ENCODE results near the gene KCNQ1.

Gene KCNQ1

DNA sequence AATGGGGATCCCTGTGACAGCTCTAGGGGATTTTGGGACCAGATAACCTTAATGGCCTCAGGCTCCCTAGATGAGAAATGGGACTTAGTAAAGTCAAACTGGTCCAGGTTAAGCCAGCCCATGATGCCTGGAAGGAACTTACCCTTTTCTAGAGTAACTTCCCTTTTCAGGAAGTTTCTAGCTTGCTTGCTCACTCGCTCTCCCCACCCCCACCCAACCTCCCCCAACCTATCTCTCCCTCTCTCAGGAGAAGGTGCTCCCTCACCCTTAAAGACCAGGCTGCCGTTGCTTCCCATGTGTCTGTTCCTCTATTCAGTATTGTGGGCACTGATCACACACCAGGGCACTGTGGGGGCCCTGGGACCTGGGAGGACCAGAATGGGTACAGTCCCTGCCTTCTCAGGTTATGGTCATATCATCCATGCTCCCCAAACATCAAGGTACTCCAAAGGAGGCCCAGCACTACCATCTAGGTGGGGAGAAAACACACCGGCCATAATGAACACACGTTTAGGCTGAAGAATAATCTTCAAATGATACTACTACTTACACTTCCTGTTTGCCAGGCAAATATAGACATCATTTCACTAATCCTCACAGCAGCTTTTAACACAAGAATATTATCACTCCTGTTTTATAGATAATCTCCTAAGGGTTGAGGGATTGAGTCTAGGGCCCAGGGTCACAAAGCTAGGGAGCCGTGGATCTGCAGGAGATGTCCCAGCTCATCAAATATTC lies 236.8 kb downstream of the KCNQ1 start (continued):
- TF ChIP-seq, protein P1, sequence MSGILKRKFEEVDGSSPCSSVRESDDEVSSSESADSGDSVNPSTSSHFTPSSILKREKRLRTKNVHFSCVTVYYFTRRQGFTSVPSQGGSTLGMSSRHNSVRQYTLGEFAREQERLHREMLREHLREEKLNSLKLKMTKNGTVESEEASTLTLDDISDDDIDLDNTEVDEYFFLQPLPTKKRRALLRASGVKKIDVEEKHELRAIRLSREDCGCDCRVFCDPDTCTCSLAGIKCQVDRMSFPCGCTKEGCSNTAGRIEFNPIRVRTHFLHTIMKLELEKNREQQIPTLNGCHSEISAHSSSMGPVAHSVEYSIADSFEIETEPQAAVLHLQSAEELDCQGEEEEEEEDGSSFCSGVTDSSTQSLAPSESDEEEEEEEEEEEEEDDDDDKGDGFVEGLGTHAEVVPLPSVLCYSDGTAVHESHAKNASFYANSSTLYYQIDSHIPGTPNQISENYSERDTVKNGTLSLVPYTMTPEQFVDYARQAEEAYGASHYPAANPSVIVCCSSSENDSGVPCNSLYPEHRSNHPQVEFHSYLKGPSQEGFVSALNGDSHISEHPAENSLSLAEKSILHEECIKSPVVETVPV (CRISPR knock-in tag; IDR thresholded peaks at IDR 0.05), result no peak
- TF ChIP-seq GLIS3 (CRISPR knock-in tag; IDR thresholded peaks at IDR 0.05), result no peak
- TF ChIP-seq ZFP30 (CRISPR knock-in tag; IDR thresholded peaks at IDR 0.05), result no peak
- no peak for TF ChIP-seq BACH2 (CRISPR knock-in tag; IDR thresholded peaks at IDR 0.05; ENCODE audit: borderline replicate concordance)
- TF ChIP-seq RARB (CRISPR knock-in tag; IDR thresholded peaks at IDR 0.05), result no peak

DNA sequence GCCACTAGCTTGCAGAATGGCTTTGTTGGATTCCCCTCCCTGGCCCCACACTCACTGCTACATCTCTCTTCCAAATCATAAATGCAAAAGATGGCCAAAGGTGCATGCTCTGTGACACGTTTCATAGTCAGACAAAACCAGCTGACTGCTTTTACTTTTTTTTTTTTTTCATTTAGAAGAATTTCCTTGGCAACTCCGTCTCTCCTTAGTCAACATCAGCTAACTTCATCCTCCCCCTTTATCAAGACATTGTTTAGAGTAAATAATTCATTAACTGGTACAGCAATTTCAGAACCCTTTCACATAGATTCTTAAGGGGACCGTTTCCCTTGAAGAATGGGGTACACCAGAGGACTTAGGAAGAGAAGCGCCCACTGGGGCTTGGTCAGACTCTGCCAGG lies 239.0 kb downstream of the KCNQ1 start:
- TF ChIP-seq ZNF70 (CRISPR knock-in tag; IDR thresholded peaks at IDR 0.05) (no peak), TOX (CRISPR knock-in tag; IDR thresholded peaks at IDR 0.05; ENCODE audit: borderline replicate concordance) (no peak), PPARA (CRISPR knock-in tag; IDR thresholded peaks at IDR 0.05; ENCODE audit: borderline replicate concordance) (no peak), ZFP30 (CRISPR knock-in tag; IDR thresholded peaks at IDR 0.05) (no peak), ESRRG (CRISPR knock-in tag; IDR thresholded peaks at IDR 0.05) (no peak), GLIS3 (CRISPR knock-in tag; IDR thresholded peaks at IDR 0.05) (no peak), SNAI2 (CRISPR knock-in tag; IDR thresholded peaks at IDR 0.05) (no peak), OSR1 (CRISPR knock-in tag; IDR thresholded peaks at IDR 0.05) (no peak), ZFP3 (CRISPR knock-in tag; IDR thresholded peaks at IDR 0.05) (no peak), ISL1 (CRISPR knock-in tag; IDR thresholded peaks at IDR 0.05) (no peak), CSDC2 (CRISPR knock-in tag; IDR thresholded peaks at IDR 0.05) (no peak), ARNTL (CRISPR knock-in tag; IDR thresholded peaks at IDR 0.05; ENCODE audit: borderline replicate concordance, low read depth) (no peak), ZNF565 (CRISPR knock-in tag; conservative IDR thresholded peaks at IDR 0.05; ENCODE audit: low read depth) (no peak), TCF4 (CRISPR knock-in tag; IDR thresholded peaks at IDR 0.05; ENCODE audit: borderline replicate concordance) (no peak)
- TF ChIP-seq, protein P1 (CRISPR knock-in tag; IDR thresholded peaks at IDR 0.05), result no peak
- TF ChIP-seq, protein P2, sequence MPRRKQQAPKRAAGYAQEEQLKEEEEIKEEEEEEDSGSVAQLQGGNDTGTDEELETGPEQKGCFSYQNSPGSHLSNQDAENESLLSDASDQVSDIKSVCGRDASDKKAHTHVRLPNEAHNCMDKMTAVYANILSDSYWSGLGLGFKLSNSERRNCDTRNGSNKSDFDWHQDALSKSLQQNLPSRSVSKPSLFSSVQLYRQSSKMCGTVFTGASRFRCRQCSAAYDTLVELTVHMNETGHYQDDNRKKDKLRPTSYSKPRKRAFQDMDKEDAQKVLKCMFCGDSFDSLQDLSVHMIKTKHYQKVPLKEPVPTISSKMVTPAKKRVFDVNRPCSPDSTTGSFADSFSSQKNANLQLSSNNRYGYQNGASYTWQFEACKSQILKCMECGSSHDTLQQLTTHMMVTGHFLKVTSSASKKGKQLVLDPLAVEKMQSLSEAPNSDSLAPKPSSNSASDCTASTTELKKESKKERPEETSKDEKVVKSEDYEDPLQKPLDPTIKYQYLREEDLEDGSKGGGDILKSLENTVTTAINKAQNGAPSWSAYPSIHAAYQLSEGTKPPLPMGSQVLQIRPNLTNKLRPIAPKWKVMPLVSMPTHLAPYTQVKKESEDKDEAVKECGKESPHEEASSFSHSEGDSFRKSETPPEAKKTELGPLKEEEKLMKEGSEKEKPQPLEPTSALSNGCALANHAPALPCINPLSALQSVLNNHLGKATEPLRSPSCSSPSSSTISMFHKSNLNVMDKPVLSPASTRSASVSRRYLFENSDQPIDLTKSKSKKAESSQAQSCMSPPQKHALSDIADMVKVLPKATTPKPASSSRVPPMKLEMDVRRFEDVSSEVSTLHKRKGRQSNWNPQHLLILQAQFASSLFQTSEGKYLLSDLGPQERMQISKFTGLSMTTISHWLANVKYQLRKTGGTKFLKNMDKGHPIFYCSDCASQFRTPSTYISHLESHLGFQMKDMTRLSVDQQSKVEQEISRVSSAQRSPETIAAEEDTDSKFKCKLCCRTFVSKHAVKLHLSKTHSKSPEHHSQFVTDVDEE (CRISPR knock-in tag; IDR thresholded peaks at IDR 0.05), result no peak
- TF ChIP-seq, protein P3, sequence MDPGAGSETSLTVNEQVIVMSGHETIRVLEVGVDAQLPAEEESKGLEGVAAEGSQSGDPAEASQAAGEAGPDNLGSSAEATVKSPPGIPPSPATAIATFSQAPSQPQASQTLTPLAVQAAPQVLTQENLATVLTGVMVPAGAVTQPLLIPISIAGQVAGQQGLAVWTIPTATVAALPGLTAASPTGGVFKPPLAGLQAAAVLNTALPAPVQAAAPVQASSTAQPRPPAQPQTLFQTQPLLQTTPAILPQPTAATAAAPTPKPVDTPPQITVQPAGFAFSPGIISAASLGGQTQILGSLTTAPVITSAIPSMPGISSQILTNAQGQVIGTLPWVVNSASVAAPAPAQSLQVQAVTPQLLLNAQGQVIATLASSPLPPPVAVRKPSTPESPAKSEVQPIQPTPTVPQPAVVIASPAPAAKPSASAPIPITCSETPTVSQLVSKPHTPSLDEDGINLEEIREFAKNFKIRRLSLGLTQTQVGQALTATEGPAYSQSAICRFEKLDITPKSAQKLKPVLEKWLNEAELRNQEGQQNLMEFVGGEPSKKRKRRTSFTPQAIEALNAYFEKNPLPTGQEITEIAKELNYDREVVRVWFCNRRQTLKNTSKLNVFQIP (CRISPR knock-in tag; IDR thresholded peaks at IDR 0.05; ENCODE audit: borderline replicate concordance, low read depth), result no peak
- TF ChIP-seq, protein P4, sequence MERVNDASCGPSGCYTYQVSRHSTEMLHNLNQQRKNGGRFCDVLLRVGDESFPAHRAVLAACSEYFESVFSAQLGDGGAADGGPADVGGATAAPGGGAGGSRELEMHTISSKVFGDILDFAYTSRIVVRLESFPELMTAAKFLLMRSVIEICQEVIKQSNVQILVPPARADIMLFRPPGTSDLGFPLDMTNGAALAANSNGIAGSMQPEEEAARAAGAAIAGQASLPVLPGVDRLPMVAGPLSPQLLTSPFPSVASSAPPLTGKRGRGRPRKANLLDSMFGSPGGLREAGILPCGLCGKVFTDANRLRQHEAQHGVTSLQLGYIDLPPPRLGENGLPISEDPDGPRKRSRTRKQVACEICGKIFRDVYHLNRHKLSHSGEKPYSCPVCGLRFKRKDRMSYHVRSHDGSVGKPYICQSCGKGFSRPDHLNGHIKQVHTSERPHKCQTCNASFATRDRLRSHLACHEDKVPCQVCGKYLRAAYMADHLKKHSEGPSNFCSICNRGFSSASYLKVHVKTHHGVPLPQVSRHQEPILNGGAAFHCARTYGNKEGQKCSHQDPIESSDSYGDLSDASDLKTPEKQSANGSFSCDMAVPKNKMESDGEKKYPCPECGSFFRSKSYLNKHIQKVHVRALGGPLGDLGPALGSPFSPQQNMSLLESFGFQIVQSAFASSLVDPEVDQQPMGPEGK (CRISPR knock-in tag; IDR thresholded peaks at IDR 0.05; ENCODE audit: borderline replicate concordance), result no peak
- TF ChIP-seq, protein P5, sequence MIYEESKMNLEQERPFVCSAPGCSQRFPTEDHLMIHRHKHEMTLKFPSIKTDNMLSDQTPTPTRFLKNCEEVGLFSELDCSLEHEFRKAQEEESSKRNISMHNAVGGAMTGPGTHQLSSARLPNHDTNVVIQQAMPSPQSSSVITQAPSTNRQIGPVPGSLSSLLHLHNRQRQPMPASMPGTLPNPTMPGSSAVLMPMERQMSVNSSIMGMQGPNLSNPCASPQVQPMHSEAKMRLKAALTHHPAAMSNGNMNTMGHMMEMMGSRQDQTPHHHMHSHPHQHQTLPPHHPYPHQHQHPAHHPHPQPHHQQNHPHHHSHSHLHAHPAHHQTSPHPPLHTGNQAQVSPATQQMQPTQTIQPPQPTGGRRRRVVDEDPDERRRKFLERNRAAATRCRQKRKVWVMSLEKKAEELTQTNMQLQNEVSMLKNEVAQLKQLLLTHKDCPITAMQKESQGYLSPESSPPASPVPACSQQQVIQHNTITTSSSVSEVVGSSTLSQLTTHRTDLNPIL (CRISPR knock-in tag; IDR thresholded peaks at IDR 0.05; ENCODE audit: low read depth), result no peak
- ATAC-seq, result no peak

Measured in SK-N-SH treated with all-trans-retinoic acid at 6 μM for 48 hours (cell line).